Keratinocyte (primary cell): ENCODE measurements around the gene UPK1A. TPM values are rescaled to one million over a fixed set of nuclear protein-coding genes. Genes with fewer than 3 reads are reported as not detected.

Experiments used
- DNase-seq: peaks from one replicate; pipeline ENCODE4 v3.0.0-alpha.2; 2011; ENCODE audit warnings: low read depth, missing footprints, low spot score
- FAIRE-seq: peaks from 2 replicates; lab custom pipeline; 2011; peaks lifted over from hg19 to GRCh38; lab: Jason Lieb, UNC
- H2AFZ ChIP-seq: 2 replicates; pipeline ENCODE4 v1.6.0; 2012; ENCODE audit warnings: low read length, control low read depth, inconsistent platforms; ENCODE audit not compliant: control insufficient read depth
- H3K27ac ChIP-seq: 2 replicates; pipeline ENCODE4 v1.5.1; 2011; ENCODE audit warnings: low read length; ENCODE audit not compliant: control insufficient read depth, insufficient read depth
- H3K27me3 ChIP-seq: 3 replicates; pipeline ENCODE4 v1.6.0; 2011; ENCODE audit warnings: low read length; ENCODE audit not compliant: control insufficient read depth, insufficient read depth; ENCODE audit errors: extremely low read depth
- H3K36me3 ChIP-seq, 2 experiments: 2 replicates in 1 of 2; 3 replicates in 1 of 2; pipeline ENCODE4 v1.5.1; 2011; ENCODE audit warnings: low read length in 2 of 2, mild to moderate bottlenecking in 1 of 2; ENCODE audit not compliant: control insufficient read depth in 2 of 2, insufficient read depth in 2 of 2; ENCODE audit errors: extremely low read depth in 1 of 2
- H3K4me1 ChIP-seq: 3 replicates; pipeline ENCODE4 v1.5.1; 2011; ENCODE audit warnings: low read length; ENCODE audit not compliant: control insufficient read depth, insufficient read depth; ENCODE audit errors: extremely low read depth
- H3K4me2 ChIP-seq: 3 replicates; pipeline ENCODE4 v1.6.0; 2011; ENCODE audit warnings: low read depth, low read length; ENCODE audit not compliant: control insufficient read depth, insufficient read depth; ENCODE audit errors: extremely low read depth
- H3K4me3 ChIP-seq, 3 experiments: fragments of 200-600 bp in 1 of 3; sonication (generic) in 1 of 3; 2 replicates in 2 of 3; 3 replicates in 1 of 3; pipeline ENCODE4 v1.5.1; 2011 to 2016; ENCODE audit warnings: low read length in 3 of 3, mild to moderate bottlenecking in 3 of 3, control low read depth in 2 of 3, inconsistent platforms in 1 of 3, low read depth in 1 of 3, mixed read lengths in 1 of 3, mixed run types in 1 of 3, moderate library complexity in 1 of 3; ENCODE audit not compliant: control insufficient read depth in 2 of 3, insufficient read depth in 2 of 3; ENCODE audit errors: extremely low read depth in 1 of 3
- H3K79me2 ChIP-seq: 2 replicates; pipeline ENCODE4 v1.6.0; 2012; ENCODE audit warnings: low read length; ENCODE audit not compliant: control insufficient read depth, insufficient read depth
- H3K9ac ChIP-seq: 3 replicates; pipeline ENCODE4 v1.6.0; 2011; ENCODE audit warnings: low read length; ENCODE audit not compliant: control insufficient read depth, insufficient read depth; ENCODE audit errors: extremely low read depth
- H3K9me1 ChIP-seq: 3 replicates; pipeline ENCODE4 v1.6.0; 2011; ENCODE audit warnings: low read length; ENCODE audit not compliant: control insufficient read depth, insufficient read depth; ENCODE audit errors: extremely low read depth
- H3K9me3 ChIP-seq: 2 replicates; pipeline ENCODE4 v1.5.1; 2012; ENCODE audit warnings: low read depth, low read length; ENCODE audit not compliant: control insufficient read depth
- H4K20me1 ChIP-seq: 3 replicates; pipeline ENCODE4 v1.6.0; 2011; ENCODE audit warnings: low read length; ENCODE audit not compliant: control insufficient read depth, insufficient read depth; ENCODE audit errors: extremely low read depth
- EZH2 ChIP-seq: IDR thresholded peaks from one replicate; pipeline ENCODE4 v1.6.1; 2012; ENCODE audit warnings: inconsistent platforms, mild to moderate bottlenecking, low read length, moderate library complexity
- dilution Hi-C: fragments of 300-500 bp; cut with MboI; formaldehyde crosslinking; loops from one replicate; pipeline ENCODE4 v1.7.0; 2020; ENCODE audit warnings: low sequenced_read_pairs; ENCODE audit not compliant: extremely low pct_ligation_motif_present
- polyA plus RNA-seq, 5 experiments: library from polyadenylated mRNA; depleted of rRNA in 3 of 5; stranded (reverse) in 3 of 5; stranded (forward) in 1 of 5; unstranded in 1 of 5; fragments of >200 nt; gene quantifications; 1 replicate in 1 of 5; 2 replicates in 3 of 5; 3 replicates in 1 of 5; pipeline versions ENCODE4 v1.2.1 to v1.2.3, GENCODE V29; 2011 to 2012; ENCODE audit warnings: missing spikeins in 2 of 5, low read depth in 1 of 5, low replicate concordance in 1 of 5
- TF ChIP-seq, protein P1 (sequence below), 3 experiments: IDR thresholded peaks in 1 of 3; conservative IDR thresholded peaks in 1 of 3; optimal IDR thresholded peaks in 1 of 3; 2 replicates in 2 of 3; 3 replicates in 1 of 3; pipeline versions ENCODE3 to v1.5.1; 2011; ENCODE audit warnings: low read length in 3 of 3, mild to moderate bottlenecking in 3 of 3, moderate library complexity in 2 of 3, control low read depth in 1 of 3, inconsistent platforms in 1 of 3; ENCODE audit not compliant: insufficient read depth in 2 of 3; ENCODE audit errors: extremely low read depth in 1 of 3

The UPK1A gene
- polyA plus RNA-seq, 1 donor (not counting 4 experiments of a cell fraction or from before 2014, with no cell fraction given) = 0.09 TPM

DNA sequence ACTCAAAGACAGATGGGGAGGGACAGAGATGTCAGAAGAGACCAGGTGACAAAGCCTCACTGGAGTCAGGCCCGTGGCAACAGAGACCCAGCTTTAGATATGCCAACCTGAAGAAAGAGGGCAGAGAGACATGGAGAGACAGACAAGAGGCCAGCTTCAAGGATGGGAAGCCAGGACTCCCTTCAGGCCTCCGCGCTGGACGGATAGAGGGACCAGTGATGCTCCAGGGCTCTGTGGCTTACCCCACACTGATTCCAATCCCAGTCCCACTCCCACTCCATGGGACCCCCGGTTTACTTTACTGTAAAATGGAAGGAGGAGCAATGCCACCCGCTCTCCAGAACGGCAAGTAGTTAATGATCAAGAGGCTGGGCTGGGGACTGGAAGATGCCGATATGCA lies 26.5 kb upstream of the UPK1A start:
- Histone ChIP-seq H3K4me3 (no peak overlapping the region), H3K27ac (no peak overlapping the region), H3K9me3 (no peaks in the 10 kb centered on the region), H3K4me2 (no peak overlapping the region), H3K27me3 (no peaks in the 10 kb centered on the region), H4K20me1 (no peaks in the 10 kb centered on the region), H3K9me1 (no peaks in the 10 kb centered on the region), H3K36me3 (peaks cover 12 to 15% of the 10 kb centered on the region in 2 experiments), H2AFZ (no peak overlapping the region), H3K9ac (no peak overlapping the region), H3K79me2 (no peaks in the 10 kb centered on the region), H3K4me1 (peaks cover 10% of the 10 kb centered on the region)
- dilution Hi-C loops = no loop called here
- FAIRE-seq (no peak), DNase-seq (no peak)
- no peak for TF ChIP-seq EZH2
- TF ChIP-seq, protein P1, sequence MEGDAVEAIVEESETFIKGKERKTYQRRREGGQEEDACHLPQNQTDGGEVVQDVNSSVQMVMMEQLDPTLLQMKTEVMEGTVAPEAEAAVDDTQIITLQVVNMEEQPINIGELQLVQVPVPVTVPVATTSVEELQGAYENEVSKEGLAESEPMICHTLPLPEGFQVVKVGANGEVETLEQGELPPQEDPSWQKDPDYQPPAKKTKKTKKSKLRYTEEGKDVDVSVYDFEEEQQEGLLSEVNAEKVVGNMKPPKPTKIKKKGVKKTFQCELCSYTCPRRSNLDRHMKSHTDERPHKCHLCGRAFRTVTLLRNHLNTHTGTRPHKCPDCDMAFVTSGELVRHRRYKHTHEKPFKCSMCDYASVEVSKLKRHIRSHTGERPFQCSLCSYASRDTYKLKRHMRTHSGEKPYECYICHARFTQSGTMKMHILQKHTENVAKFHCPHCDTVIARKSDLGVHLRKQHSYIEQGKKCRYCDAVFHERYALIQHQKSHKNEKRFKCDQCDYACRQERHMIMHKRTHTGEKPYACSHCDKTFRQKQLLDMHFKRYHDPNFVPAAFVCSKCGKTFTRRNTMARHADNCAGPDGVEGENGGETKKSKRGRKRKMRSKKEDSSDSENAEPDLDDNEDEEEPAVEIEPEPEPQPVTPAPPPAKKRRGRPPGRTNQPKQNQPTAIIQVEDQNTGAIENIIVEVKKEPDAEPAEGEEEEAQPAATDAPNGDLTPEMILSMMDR (optimal IDR thresholded peaks at IDR 0.05 in 1 of 3, IDR thresholded peaks at IDR 0.05 in 1 of 3, conservative IDR thresholded peaks at IDR 0.05 in 1 of 3; ENCODE audit: extremely low read depth in 1 of 3, insufficient read depth in 2 of 3, low read length in 3 of 3) = no peak

DNA sequence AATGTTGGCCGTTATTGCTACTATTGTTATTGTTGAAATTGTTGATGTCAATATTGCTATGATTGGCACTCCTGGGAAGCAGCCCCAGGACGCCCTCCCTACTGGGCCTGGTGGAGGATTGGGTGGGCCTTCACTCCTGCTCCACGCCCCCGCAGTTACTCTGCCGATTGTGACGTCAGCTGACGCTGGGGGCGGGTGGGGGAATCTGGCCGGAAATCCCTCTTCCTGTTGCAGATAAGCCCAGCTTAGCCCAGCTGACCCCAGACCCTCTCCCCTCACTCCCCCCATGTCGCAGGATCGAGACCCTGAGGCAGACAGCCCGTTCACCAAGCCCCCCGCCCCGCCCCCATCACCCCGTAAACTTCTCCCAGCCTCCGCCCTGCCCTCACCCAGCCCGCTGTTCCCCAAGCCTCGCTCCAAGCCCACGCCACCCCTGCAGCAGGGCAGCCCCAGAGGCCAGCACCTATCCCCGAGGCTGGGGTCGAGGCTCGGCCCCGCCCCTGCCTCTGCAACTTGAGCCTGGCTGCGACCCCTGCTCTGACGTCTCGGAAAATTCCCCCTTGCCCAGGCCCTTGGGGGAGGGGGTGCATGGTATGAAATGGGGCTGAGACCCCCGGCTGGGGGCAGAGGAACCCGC lies 24.7 kb upstream of the UPK1A start, which contains the start of gene ETV2:
Gene ETV2, plus strand, starts transcription at position 231 of the 637 bp plus-strand sequence. CDS start 716 bp downstream, outside the sequence.
- Histone ChIP-seq H3K4me3 (no peak within 1 kb of the TSS), H3K36me3 (peaks cover 4 to 9% of the 10 kb centered on the region in 2 experiments), H3K27me3 (no peaks in the 10 kb centered on the region), H3K9me1 (no peaks in the 10 kb centered on the region), H3K9ac (no peak within 1 kb of the TSS), H2AFZ (no peak within 1 kb of the TSS), H3K4me1 (peaks cover 15% of the 10 kb centered on the region), H3K27ac (no peak within 1 kb of the TSS), H4K20me1 (no peaks in the 10 kb centered on the region), H3K79me2 (no peaks in the 10 kb centered on the region), H3K4me2 (no peak within 1 kb of the TSS), H3K9me3 (no peaks in the 10 kb centered on the region)
- TF ChIP-seq EZH2 = no peak
- TF ChIP-seq, protein P1 (optimal IDR thresholded peaks at IDR 0.05 in 1 of 3, IDR thresholded peaks at IDR 0.05 in 1 of 3, conservative IDR thresholded peaks at IDR 0.05 in 1 of 3; ENCODE audit: extremely low read depth in 1 of 3, insufficient read depth in 2 of 3, low read length in 3 of 3) = no peak
- dilution Hi-C loops = no loop called here
- no peak for FAIRE-seq
- no peak for DNase-seq
